Measurements from ENCODE around the gene ACTL10. TPM values are rescaled to one million over a fixed set of nuclear protein-coding genes. Genes with fewer than 3 reads are reported as not detected.

The ACTL10 gene
- total RNA-seq, 1 experiment from 2014 or later: 1.3 TPM

GRCh38 chr20:33649201-33649681, 17.5 kb upstream of the ACTL10 start:
- Mint-ChIP-seq H3K4me3 (no peak overlapping the region), H3K27me3 (ENCODE audit: low read depth) (no peaks in the 10 kb centered on the region), H3K27ac (no peak overlapping the region), H3K4me1 (peaks cover 25% of the 10 kb centered on the region), H3K9me3 (no peaks in the 10 kb centered on the region), H3K36me3 (peaks cover 15% of the 10 kb centered on the region)
- TF ChIP-seq, protein P1, sequence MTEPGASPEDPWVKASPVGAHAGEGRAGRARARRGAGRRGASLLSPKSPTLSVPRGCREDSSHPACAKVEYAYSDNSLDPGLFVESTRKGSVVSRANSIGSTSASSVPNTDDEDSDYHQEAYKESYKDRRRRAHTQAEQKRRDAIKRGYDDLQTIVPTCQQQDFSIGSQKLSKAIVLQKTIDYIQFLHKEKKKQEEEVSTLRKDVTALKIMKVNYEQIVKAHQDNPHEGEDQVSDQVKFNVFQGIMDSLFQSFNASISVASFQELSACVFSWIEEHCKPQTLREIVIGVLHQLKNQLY (CRISPR knock-in tag; IDR thresholded peaks at IDR 0.05): no peak
- TF ChIP-seq ESRRA (CRISPR knock-in tag; IDR thresholded peaks at IDR 0.05; ENCODE audit: borderline replicate concordance) (no peak), ZNF263 (CRISPR knock-in tag; IDR thresholded peaks at IDR 0.05; ENCODE audit: low read depth) (no peak)
- TF ChIP-seq, protein P2, sequence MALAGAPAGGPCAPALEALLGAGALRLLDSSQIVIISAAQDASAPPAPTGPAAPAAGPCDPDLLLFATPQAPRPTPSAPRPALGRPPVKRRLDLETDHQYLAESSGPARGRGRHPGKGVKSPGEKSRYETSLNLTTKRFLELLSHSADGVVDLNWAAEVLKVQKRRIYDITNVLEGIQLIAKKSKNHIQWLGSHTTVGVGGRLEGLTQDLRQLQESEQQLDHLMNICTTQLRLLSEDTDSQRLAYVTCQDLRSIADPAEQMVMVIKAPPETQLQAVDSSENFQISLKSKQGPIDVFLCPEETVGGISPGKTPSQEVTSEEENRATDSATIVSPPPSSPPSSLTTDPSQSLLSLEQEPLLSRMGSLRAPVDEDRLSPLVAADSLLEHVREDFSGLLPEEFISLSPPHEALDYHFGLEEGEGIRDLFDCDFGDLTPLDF (CRISPR knock-in tag; IDR thresholded peaks at IDR 0.05): no peak
- CTCF ChIA-PET: interaction anchor here (0.9 to 2.8 kb wide), 3 partner anchors 19 to 192 kb away, joined by 4 to 9 read pairs (median 9); no protein-coding TSS in a partner anchor
- ATAC-seq: no peak
- DNase-seq (ENCODE audit: low spot score): no peak
- POLR2A ChIA-PET: no interaction called here

DNA sequence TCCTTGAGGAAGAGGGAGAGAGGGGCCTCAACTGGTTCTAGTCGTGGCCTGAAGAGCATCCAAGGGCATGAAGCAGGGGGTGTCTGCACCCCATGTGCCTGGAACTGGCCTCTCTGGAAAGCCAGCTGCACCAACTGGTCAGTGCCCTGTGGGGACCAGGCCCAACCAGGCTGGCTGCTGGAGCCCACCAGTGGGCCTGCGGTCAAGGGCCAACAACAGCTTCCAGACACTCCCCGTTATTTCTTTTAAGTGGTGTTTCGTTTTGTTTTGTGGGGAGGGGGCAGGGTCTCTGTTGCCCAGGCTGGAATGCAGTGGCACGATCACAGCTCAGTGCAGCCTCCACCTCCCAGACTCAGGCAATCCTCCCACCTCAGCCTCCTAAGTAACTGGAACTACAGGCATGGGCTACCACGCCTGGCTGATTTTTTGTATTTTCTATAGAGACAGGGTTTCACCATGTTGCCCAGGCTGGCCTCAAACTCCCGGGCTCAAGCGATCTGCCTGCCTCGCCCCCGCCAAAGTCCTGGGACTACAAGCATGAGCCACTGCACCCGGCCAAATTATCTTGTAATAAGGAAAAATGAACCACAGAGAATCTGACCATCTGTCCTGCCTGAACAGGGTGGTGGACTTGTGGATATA, 16.5 kb upstream of the ACTL10 start:
- TF ChIP-seq GABPB1 (CRISPR knock-in tag; IDR thresholded peaks at IDR 0.05) (no peak), ZNF263 (CRISPR knock-in tag; IDR thresholded peaks at IDR 0.05; ENCODE audit: low read depth) (no peak), NR1H2 (CRISPR knock-in tag; IDR thresholded peaks at IDR 0.05) (no peak), ATF3 (CRISPR knock-in tag; conservative IDR thresholded peaks at IDR 0.05) (no peak), USF2 (CRISPR knock-in tag; IDR thresholded peaks at IDR 0.05) (no peak), TCF7 (CRISPR knock-in tag; IDR thresholded peaks at IDR 0.05; ENCODE audit: low read depth) (no peak), CREB1 (CRISPR knock-in tag; IDR thresholded peaks at IDR 0.05) (no peak), ELF4 (CRISPR knock-in tag; IDR thresholded peaks at IDR 0.05; ENCODE audit: low read depth) (no peak), ATF2 (CRISPR knock-in tag; IDR thresholded peaks at IDR 0.05; ENCODE audit: borderline replicate concordance, low read depth) (no peak), ESRRA (CRISPR knock-in tag; IDR thresholded peaks at IDR 0.05; ENCODE audit: borderline replicate concordance) (no peak), IRF1 (CRISPR knock-in tag; IDR thresholded peaks at IDR 0.05) (no peak)
- POLR2A ChIA-PET: no interaction called here
- peaks cover 33% of the 10 kb centered on the region for H3K4me1 Mint-ChIP-seq
- peaks cover 7% of the 10 kb centered on the region for H3K36me3 Mint-ChIP-seq
- CTCF ChIA-PET: interaction anchor here (0.6 to 6.9 kb wide), 4 partner anchors 16 to 193 kb away, joined by 3 to 134 read pairs (median 6); partner anchors contain the start of genes ACTL10 and C20orf144
- H3K27ac Mint-ChIP-seq: no peak overlapping the region
- no peak for DNase-seq (ENCODE audit: low spot score)
- no peaks in the 10 kb centered on the region for H3K9me3 Mint-ChIP-seq
- ATAC-seq: no peak
- no peak overlapping the region for H3K4me3 Mint-ChIP-seq
- H3K27me3 Mint-ChIP-seq (ENCODE audit: low read depth): no peaks in the 10 kb centered on the region

DNA sequence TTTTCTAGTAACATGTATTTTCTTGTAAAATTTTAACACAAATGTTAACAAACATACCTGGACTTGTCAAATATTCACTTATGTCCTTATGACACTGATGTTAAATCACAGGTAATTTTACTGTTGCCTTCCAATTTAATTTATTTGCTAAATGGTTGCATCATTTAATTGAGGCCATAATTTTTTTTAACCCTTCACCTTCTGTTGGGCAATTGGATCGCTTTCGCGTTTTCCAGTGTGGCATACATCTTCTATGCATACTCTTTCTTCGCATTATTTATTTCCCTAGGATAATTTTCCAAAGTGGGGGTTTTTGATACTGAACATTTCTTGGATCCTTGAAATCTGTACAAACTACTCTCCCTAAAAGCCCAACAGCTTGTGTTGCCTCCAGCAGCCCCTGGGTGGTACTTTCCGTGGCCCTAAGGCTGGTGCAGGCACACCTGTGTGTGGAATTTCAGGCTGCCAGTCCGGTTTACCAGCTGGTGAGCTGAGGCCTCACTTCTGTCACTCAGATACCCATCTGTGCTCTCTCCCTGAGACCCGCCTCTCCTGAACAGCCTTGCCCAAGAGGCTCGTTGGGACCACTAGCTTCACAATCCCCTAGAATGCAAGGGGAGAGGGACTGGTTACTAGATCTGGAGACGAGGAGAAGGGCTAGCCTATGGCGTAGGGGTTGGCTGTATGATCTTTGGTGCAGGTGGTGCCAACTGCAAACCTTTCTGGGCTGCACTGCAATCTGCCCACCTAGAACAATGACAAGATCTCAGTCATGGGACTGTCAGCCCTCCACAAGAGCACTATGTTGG, 15.8 kb upstream of the ACTL10 start:
- ChIA-PET CTCF (interaction anchor here (0.7 to 6.9 kb wide), 4 partner anchors 15 to 194 kb away, joined by 3 to 134 read pairs (median 24); partner anchors contain the start of genes ACTL10 and C20orf144), POLR2A (no interaction called here)
- Mint-ChIP-seq H3K27me3 (ENCODE audit: low read depth) (no peaks in the 10 kb centered on the region), H3K36me3 (no peaks in the 10 kb centered on the region), H3K4me1 (peaks cover 33% of the 10 kb centered on the region), H3K4me3 (no peak overlapping the region), H3K9me3 (no peaks in the 10 kb centered on the region), H3K27ac (peak overlapping the region; percentile 38; the same call in 1 of the 2 replicates)
- no peak for TF ChIP-seq FOXJ3 (CRISPR knock-in tag; IDR thresholded peaks at IDR 0.05; ENCODE audit: borderline replicate concordance)
- no peak for TF ChIP-seq ATF2 (CRISPR knock-in tag; IDR thresholded peaks at IDR 0.05; ENCODE audit: borderline replicate concordance, low read depth)
- TF ChIP-seq RELA (CRISPR knock-in tag; IDR thresholded peaks at IDR 0.05; ENCODE audit: borderline replicate concordance): no peak
- TF ChIP-seq MYBL2 (CRISPR knock-in tag; IDR thresholded peaks at IDR 0.05): no peak
- 0 out of 2 replicates have a peak, but pooled peaks have one; percentile 3 for TF ChIP-seq RORB (CRISPR knock-in tag; IDR thresholded peaks at IDR 0.05)
- ATAC-seq (no peak), DNase-seq (ENCODE audit: low spot score) (no peak)

Data from WTC11 (cell line).